Central memory CD8-positive, alpha-beta T cell (primary cell): ENCODE data around the gene SSU72.
"Not testable (repeated sequence)": the region's sequence is repeated elsewhere in the genome, so short reads cannot be mapped to it uniquely, and the experiment has no call there.

Experiments used
- ATAC-seq: fragments of 150-1000 bp; cut with Tn5 transposase; replicated peaks from 2 replicates; pipeline ENCODE4 v1.10.0; 2022; ENCODE audit warnings: mild to moderate bottlenecking, moderate FRiP score, moderate number of reproducible peaks; ENCODE audit not compliant: poor library complexity, severe bottlenecking; ENCODE audit errors: extremely low read depth
- DNase-seq, 2 donors: peaks; one replicate each; pipeline ENCODE4 v3.0.0; 2021; ENCODE audit warnings: low spot score in 2 of 2
- H3K27ac Mint-ChIP-seq: one replicate; pipeline ENCODE4 v1.8.0; 2022; ENCODE audit warnings: low read depth, mild to moderate bottlenecking, moderate library complexity, mixed read lengths
- H3K27me3 Mint-ChIP-seq: one replicate; pipeline ENCODE4 v1.8.0; 2022; ENCODE audit warnings: mixed read lengths
- H3K36me3 Mint-ChIP-seq: one replicate; pipeline ENCODE4 v1.8.0; 2022; ENCODE audit warnings: mild to moderate bottlenecking, moderate library complexity, mixed read lengths; ENCODE audit not compliant: insufficient read depth
- H3K4me1 Mint-ChIP-seq: one replicate; pipeline ENCODE4 v1.8.0; 2022; ENCODE audit warnings: mixed read lengths
- H3K4me3 Mint-ChIP-seq: one replicate; pipeline ENCODE4 v1.8.0; 2022; ENCODE audit warnings: mild to moderate bottlenecking, moderate library complexity, mixed read lengths
- H3K9me3 Mint-ChIP-seq: one replicate; pipeline ENCODE4 v1.8.0; 2022; ENCODE audit warnings: mixed read lengths

SSU72 gene

GRCh38 chr1:1527092-1527816, 47.4 kb downstream of the SSU72 start:
- no peak for DNase-seq
- Mint-ChIP-seq H3K4me1 (no peaks in the 10 kb centered on the region), H3K4me3 (no peak overlapping the region), H3K27ac (no peak overlapping the region), H3K27me3 (no peaks in the 10 kb centered on the region), H3K9me3 (peaks cover 5% of the 10 kb centered on the region), H3K36me3 (peaks cover 4% of the 10 kb centered on the region)
- ATAC-seq, result no peak

GRCh38 chr1:1526476-1526875, 48.2 kb downstream of the SSU72 start:
- not testable (repeated sequence) for H3K4me1 Mint-ChIP-seq, H3K9me3 Mint-ChIP-seq, H3K4me3 Mint-ChIP-seq, H3K27me3 Mint-ChIP-seq, H3K36me3 Mint-ChIP-seq, ATAC-seq, DNase-seq, H3K27ac Mint-ChIP-seq

GRCh38 chr1:1524750-1525383, 49.8 kb downstream of the SSU72 start:
- not testable (repeated sequence) for DNase-seq, H3K4me3 Mint-ChIP-seq, H3K27ac Mint-ChIP-seq, H3K27me3 Mint-ChIP-seq, H3K9me3 Mint-ChIP-seq, H3K4me1 Mint-ChIP-seq, H3K36me3 Mint-ChIP-seq, ATAC-seq

GRCh38 chr1:1523651-1524050, 51.0 kb downstream of the SSU72 start:
- H3K27me3 Mint-ChIP-seq, H3K4me1 Mint-ChIP-seq, H3K36me3 Mint-ChIP-seq, DNase-seq, H3K27ac Mint-ChIP-seq, ATAC-seq, H3K4me3 Mint-ChIP-seq, H3K9me3 Mint-ChIP-seq: not testable (repeated sequence)

GRCh38 chr1:1523226-1523625, 51.4 kb downstream of the SSU72 start:
- not testable (repeated sequence) for H3K4me3 Mint-ChIP-seq, H3K36me3 Mint-ChIP-seq, ATAC-seq, DNase-seq, H3K9me3 Mint-ChIP-seq, H3K4me1 Mint-ChIP-seq, H3K27ac Mint-ChIP-seq, H3K27me3 Mint-ChIP-seq

- H3K27ac Mint-ChIP-seq, H3K27me3 Mint-ChIP-seq, H3K36me3 Mint-ChIP-seq, ATAC-seq, H3K4me3 Mint-ChIP-seq, DNase-seq, H3K9me3 Mint-ChIP-seq, H3K4me1 Mint-ChIP-seq: not testable (repeated sequence)
Observed at GRCh38 chr1:1522536-1522935, 52.1 kb downstream of the SSU72 start.

- Mint-ChIP-seq H3K36me3 (peaks cover 13% of the 10 kb centered on the region), H3K27ac (no peak overlapping the region), H3K4me3 (no peak overlapping the region), H3K4me1 (no peaks in the 10 kb centered on the region), H3K27me3 (no peaks in the 10 kb centered on the region), H3K9me3 (no peaks in the 10 kb centered on the region)
- no peak for ATAC-seq
- no peak for DNase-seq
Observed at GRCh38 chr1:1521331-1521730, 53.3 kb downstream of the SSU72 start.

GRCh38 chr1:1519805-1520505, 54.7 kb downstream of the SSU72 start:
- not testable (repeated sequence) for H3K4me1 Mint-ChIP-seq, ATAC-seq, DNase-seq, H3K27ac Mint-ChIP-seq, H3K4me3 Mint-ChIP-seq, H3K9me3 Mint-ChIP-seq, H3K27me3 Mint-ChIP-seq
- peaks cover 15% of the 10 kb centered on the region for H3K36me3 Mint-ChIP-seq

- H3K9me3 Mint-ChIP-seq, H3K4me3 Mint-ChIP-seq, H3K27me3 Mint-ChIP-seq, ATAC-seq, H3K4me1 Mint-ChIP-seq, DNase-seq: not testable (repeated sequence)
- Mint-ChIP-seq H3K27ac (peak overlapping the region; percentile 73), H3K36me3 (peaks cover 15% of the 10 kb centered on the region)
Observed at GRCh38 chr1:1518621-1519007, 56.0 kb downstream of the SSU72 start.

GRCh38 chr1:1517973-1518620, 56.6 kb downstream of the SSU72 start:
- H3K9me3 Mint-ChIP-seq, result no peaks in the 10 kb centered on the region
- peaks cover 11% of the 10 kb centered on the region for H3K36me3 Mint-ChIP-seq
- peak overlapping the region; percentile 73 for H3K27ac Mint-ChIP-seq
- DNase-seq (no peak), ATAC-seq (no peak)
- H3K4me1 Mint-ChIP-seq, result peaks cover 6% of the 10 kb centered on the region
- H3K27me3 Mint-ChIP-seq, result no peaks in the 10 kb centered on the region
- H3K4me3 Mint-ChIP-seq, result no peak overlapping the region

- H3K4me3 Mint-ChIP-seq, H3K27ac Mint-ChIP-seq, H3K4me1 Mint-ChIP-seq, H3K9me3 Mint-ChIP-seq, ATAC-seq, H3K27me3 Mint-ChIP-seq, DNase-seq: not testable (repeated sequence)
- peaks cover 13% of the 10 kb centered on the region for H3K36me3 Mint-ChIP-seq
Observed at GRCh38 chr1:1516923-1517322, 57.7 kb downstream of the SSU72 start.

- H3K27ac Mint-ChIP-seq, H3K27me3 Mint-ChIP-seq, DNase-seq, H3K4me3 Mint-ChIP-seq, ATAC-seq, H3K9me3 Mint-ChIP-seq: not testable (repeated sequence)
- Mint-ChIP-seq H3K36me3 (peaks cover 17% of the 10 kb centered on the region), H3K4me1 (peaks cover 12% of the 10 kb centered on the region)
Observed at GRCh38 chr1:1514376-1514775, 60.3 kb downstream of the SSU72 start.
